Astrocyte (in vitro differentiated cells and primary cell): Measurements from ENCODE around the gene PLEKHF1. TPM values are rescaled to one million over a fixed set of nuclear protein-coding genes. Genes with fewer than 3 reads are reported as not detected.

ENCODE experiments used
- DNase-seq: peaks from one replicate; pipeline ENCODE4 v3.0.0-alpha.2; 2010; ENCODE audit warnings: low read depth
- FAIRE-seq: peaks from 2 replicates; lab custom pipeline; 2011; peaks lifted over from hg19 to GRCh38; lab: Jason Lieb, UNC
- H2AFZ ChIP-seq: 2 replicates; pipeline ENCODE4 v1.6.0; 2012; ENCODE audit warnings: low read depth, low read length, inconsistent platforms
- H3K27ac ChIP-seq: 2 replicates; pipeline ENCODE4 v1.5.1; 2011; ENCODE audit warnings: low read depth, low read length, inconsistent platforms
- H3K27me3 ChIP-seq: 2 replicates; pipeline ENCODE4 v1.6.0; 2011; ENCODE audit warnings: low read length, inconsistent platforms; ENCODE audit not compliant: insufficient read depth
- H3K36me3 ChIP-seq: 2 replicates; pipeline ENCODE4 v1.5.1; 2011; ENCODE audit warnings: low read length, inconsistent platforms; ENCODE audit not compliant: insufficient read depth
- H3K4me1 ChIP-seq: 2 replicates; pipeline ENCODE4 v1.5.1; 2011; ENCODE audit warnings: low read length, inconsistent platforms; ENCODE audit not compliant: insufficient read depth
- H3K4me2 ChIP-seq: 2 replicates; pipeline ENCODE4 v1.6.0; 2012; ENCODE audit warnings: low read length, inconsistent platforms
- H3K4me3 ChIP-seq: 2 replicates; pipeline ENCODE4 v1.5.1; 2011; ENCODE audit warnings: low read depth, mild to moderate bottlenecking, low read length, inconsistent platforms; ENCODE audit not compliant: insufficient read depth
- H3K79me2 ChIP-seq: 2 replicates; pipeline ENCODE4 v1.6.0; 2012; ENCODE audit warnings: mild to moderate bottlenecking, low read length, inconsistent platforms; ENCODE audit not compliant: insufficient read depth
- H3K9ac ChIP-seq: 2 replicates; pipeline ENCODE4 v1.6.0; 2012; ENCODE audit warnings: mild to moderate bottlenecking, low read length, inconsistent platforms
- H3K9me3 ChIP-seq: 2 replicates; pipeline ENCODE4 v1.5.1; 2012; ENCODE audit warnings: low read depth, mild to moderate bottlenecking, low read length, inconsistent platforms; ENCODE audit not compliant: insufficient read depth
- H4K20me1 ChIP-seq: 2 replicates; pipeline ENCODE4 v1.6.0; 2012; ENCODE audit warnings: low read length, inconsistent platforms; ENCODE audit not compliant: insufficient read depth
- H3K27ac Mint-ChIP-seq: one replicate; pipeline ENCODE4 v1.8.0; 2021; ENCODE audit warnings: mild to moderate bottlenecking, mixed read lengths; ENCODE audit not compliant: unreplicated experiment
- H3K27me3 Mint-ChIP-seq: one replicate; pipeline ENCODE4 v1.8.0; 2021; ENCODE audit warnings: low read depth, mixed read lengths; ENCODE audit not compliant: unreplicated experiment
- H3K36me3 Mint-ChIP-seq: one replicate; pipeline ENCODE4 v1.8.0; 2021; ENCODE audit warnings: low read depth, mixed read lengths; ENCODE audit not compliant: unreplicated experiment
- H3K4me1 Mint-ChIP-seq: one replicate; pipeline ENCODE4 v1.8.0; 2021; ENCODE audit warnings: low read depth, mixed read lengths; ENCODE audit not compliant: unreplicated experiment
- H3K4me3 Mint-ChIP-seq: one replicate; pipeline ENCODE4 v1.8.0; 2021; ENCODE audit warnings: mild to moderate bottlenecking, moderate library complexity, mixed read lengths; ENCODE audit not compliant: unreplicated experiment
- H3K9me3 Mint-ChIP-seq: one replicate; pipeline ENCODE4 v1.8.0; 2021; ENCODE audit warnings: mild to moderate bottlenecking, mixed read lengths; ENCODE audit not compliant: unreplicated experiment
- CTCF ChIP-seq: IDR thresholded peaks from 2 replicates; pipeline ENCODE4 v1.5.1; 2011; ENCODE audit warnings: low read depth, mild to moderate bottlenecking, inconsistent platforms, low read length, moderate library complexity; ENCODE audit not compliant: insufficient read depth
- EZH2 ChIP-seq: IDR thresholded peaks from 2 replicates; pipeline ENCODE4 v1.6.1; 2012; ENCODE audit warnings: mild to moderate bottlenecking, low read length, inconsistent platforms; ENCODE audit not compliant: insufficient read depth
- total RNA-seq: library from RNA; stranded (reverse); gene quantifications from 2 replicates; pipeline ENCODE4 v1.2.1, GENCODE V29; 2021

PLEKHF1 gene
- total RNA-seq, 1 donor from 2014 or later, result 13.1 TPM

GRCh38 chr19:29644210-29644609, 21.1 kb upstream of the PLEKHF1 start:
- Histone ChIP-seq H2AFZ (no peak overlapping the region), H3K4me3 (no peak overlapping the region), H3K9me3 (no peaks in the 10 kb centered on the region), H3K27ac (no peak overlapping the region), H3K9ac (no peak overlapping the region), H3K79me2 (no peaks in the 10 kb centered on the region), H3K4me1 (peaks cover 8% of the 10 kb centered on the region), H4K20me1 (no peaks in the 10 kb centered on the region), H3K27me3 (no peaks in the 10 kb centered on the region), H3K36me3 (no peaks in the 10 kb centered on the region), H3K4me2 (no peak overlapping the region)
- Mint-ChIP-seq H3K27me3 (peaks cover 23% of the 10 kb centered on the region), H3K9me3 (no peaks in the 10 kb centered on the region), H3K36me3 (no peaks in the 10 kb centered on the region), H3K4me1 (peaks cover 4% of the 10 kb centered on the region), H3K4me3 (no peak overlapping the region), H3K27ac (no peak overlapping the region)
- FAIRE-seq, result no peak
- DNase-seq, result no peak
- TF ChIP-seq CTCF (no peak), EZH2 (no peak)

GRCh38 chr19:29645491-29645867, 19.8 kb upstream of the PLEKHF1 start:
- H3K79me2 ChIP-seq, result no peaks in the 10 kb centered on the region
- peaks cover 4% of the 10 kb centered on the region for H3K4me1 Mint-ChIP-seq
- H3K4me3 ChIP-seq, result no peak overlapping the region
- no peaks in the 10 kb centered on the region for H3K9me3 ChIP-seq
- no peaks in the 10 kb centered on the region for H3K27me3 ChIP-seq
- H3K9me3 Mint-ChIP-seq, result no peaks in the 10 kb centered on the region
- H3K9ac ChIP-seq, result no peak overlapping the region
- FAIRE-seq, result no peak
- H3K36me3 Mint-ChIP-seq, result no peaks in the 10 kb centered on the region
- peaks cover 18% of the 10 kb centered on the region for H3K27me3 Mint-ChIP-seq
- no peak overlapping the region for H2AFZ ChIP-seq
- DNase-seq, result no peak
- H3K4me1 ChIP-seq, result peaks cover 8% of the 10 kb centered on the region
- no peak overlapping the region for H3K27ac Mint-ChIP-seq
- no peaks in the 10 kb centered on the region for H4K20me1 ChIP-seq
- H3K4me2 ChIP-seq, result peak overlapping the region; percentile 72
- TF ChIP-seq CTCF (no peak), EZH2 (no peak)
- no peaks in the 10 kb centered on the region for H3K36me3 ChIP-seq
- H3K4me3 Mint-ChIP-seq, result no peak overlapping the region
- no peak overlapping the region for H3K27ac ChIP-seq

- H3K27ac ChIP-seq, result no peak overlapping the region
- H3K36me3 ChIP-seq, result no peaks in the 10 kb centered on the region
- FAIRE-seq, result no peak
- peak; percentile 61 for DNase-seq
- peak overlapping the region; percentile 72 for H3K4me2 ChIP-seq
- Mint-ChIP-seq H3K27ac (no peak overlapping the region), H3K4me3 (no peak overlapping the region), H3K4me1 (peaks cover 4% of the 10 kb centered on the region), H3K27me3 (peaks cover 18% of the 10 kb centered on the region), H3K36me3 (no peaks in the 10 kb centered on the region), H3K9me3 (no peaks in the 10 kb centered on the region)
- no peaks in the 10 kb centered on the region for H4K20me1 ChIP-seq
- no peaks in the 10 kb centered on the region for H3K27me3 ChIP-seq
- no peaks in the 10 kb centered on the region for H3K79me2 ChIP-seq
- peak overlapping the region; percentile 37 for H2AFZ ChIP-seq
- H3K9ac ChIP-seq, result no peak overlapping the region
- H3K4me3 ChIP-seq, result peak overlapping the region; percentile 7
- H3K9me3 ChIP-seq, result no peaks in the 10 kb centered on the region
- no peak for TF ChIP-seq CTCF
- no peak for TF ChIP-seq EZH2
- peaks cover 8% of the 10 kb centered on the region for H3K4me1 ChIP-seq
Measured at GRCh38 chr19:29645911-29646310, 19.4 kb upstream of the PLEKHF1 start.
